ENCODE data around the gene GRM3. TPM values are rescaled to one million over a fixed set of nuclear protein-coding genes. Genes with fewer than 3 reads are reported as not detected.

The GRM3 gene
- total and polyA plus RNA-seq, 8 donors = 0.18 to 0.27 (median 0.20) TPM; not detected in 2

DNA sequence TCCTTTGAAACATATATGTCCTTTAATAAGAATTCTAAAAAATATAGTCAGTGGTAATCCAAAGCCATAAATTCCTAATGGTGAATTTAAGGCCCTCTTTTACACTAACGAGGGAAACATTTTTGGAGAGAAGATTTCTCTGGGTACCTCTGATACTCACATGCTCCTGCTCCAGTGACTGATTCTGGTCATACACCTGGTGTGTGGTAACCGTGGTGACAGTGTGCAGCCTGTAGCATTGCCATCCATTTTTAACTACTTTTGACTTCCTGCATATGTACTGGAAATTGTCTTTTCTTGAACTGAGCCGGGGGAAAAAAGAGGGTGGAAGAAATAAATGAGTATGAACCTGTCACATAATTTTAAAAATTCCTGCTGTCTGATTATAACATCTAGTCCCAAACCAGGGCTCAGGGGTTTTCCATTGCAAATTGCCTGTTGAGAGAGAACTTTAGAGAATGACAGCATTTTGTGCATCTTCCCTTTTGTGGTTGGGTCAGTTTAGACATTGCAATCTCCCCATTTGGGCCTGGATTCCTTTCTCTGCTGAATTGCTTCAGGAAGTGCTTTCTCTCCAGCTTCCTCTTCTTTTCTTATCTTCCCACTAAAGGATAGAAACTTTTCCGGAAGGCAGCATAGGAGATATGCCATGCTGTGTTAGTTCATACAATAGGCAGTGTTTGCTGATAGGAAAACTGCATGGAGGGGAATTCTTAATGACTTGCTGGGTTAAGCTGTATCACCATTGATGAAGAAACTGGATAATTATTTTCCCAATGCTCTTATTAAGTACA, 125.5 kb downstream of the GRM3 start:
- Histone ChIP-seq H3K36me3 (no peaks in the 10 kb centered on the region), H3K9me3 (no peaks in the 10 kb centered on the region), H3K27ac (no peak overlapping the region), H3K4me1 (no peaks in the 10 kb centered on the region), H3K4me3 (no peak overlapping the region), H3K27me3 (no peaks in the 10 kb centered on the region)
- TF ChIP-seq, protein P1, sequence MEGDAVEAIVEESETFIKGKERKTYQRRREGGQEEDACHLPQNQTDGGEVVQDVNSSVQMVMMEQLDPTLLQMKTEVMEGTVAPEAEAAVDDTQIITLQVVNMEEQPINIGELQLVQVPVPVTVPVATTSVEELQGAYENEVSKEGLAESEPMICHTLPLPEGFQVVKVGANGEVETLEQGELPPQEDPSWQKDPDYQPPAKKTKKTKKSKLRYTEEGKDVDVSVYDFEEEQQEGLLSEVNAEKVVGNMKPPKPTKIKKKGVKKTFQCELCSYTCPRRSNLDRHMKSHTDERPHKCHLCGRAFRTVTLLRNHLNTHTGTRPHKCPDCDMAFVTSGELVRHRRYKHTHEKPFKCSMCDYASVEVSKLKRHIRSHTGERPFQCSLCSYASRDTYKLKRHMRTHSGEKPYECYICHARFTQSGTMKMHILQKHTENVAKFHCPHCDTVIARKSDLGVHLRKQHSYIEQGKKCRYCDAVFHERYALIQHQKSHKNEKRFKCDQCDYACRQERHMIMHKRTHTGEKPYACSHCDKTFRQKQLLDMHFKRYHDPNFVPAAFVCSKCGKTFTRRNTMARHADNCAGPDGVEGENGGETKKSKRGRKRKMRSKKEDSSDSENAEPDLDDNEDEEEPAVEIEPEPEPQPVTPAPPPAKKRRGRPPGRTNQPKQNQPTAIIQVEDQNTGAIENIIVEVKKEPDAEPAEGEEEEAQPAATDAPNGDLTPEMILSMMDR (IDR thresholded peaks at IDR 0.05) = no peak
- intact Hi-C loops (cut with DNase I) = no loop called here
- no peak for ATAC-seq
- no peak for DNase-seq

GRCh38 chr7:86773309-86773708, 129.6 kb downstream of the GRM3 start:
- no peaks in the 10 kb centered on the region for H3K36me3 ChIP-seq
- DNase-seq = no peak

GRCh38 chr7:86775203-86775602, 131.5 kb downstream of the GRM3 start:
- Histone ChIP-seq H3K27me3 (no peaks in the 10 kb centered on the region), H3K9me3 (no peaks in the 10 kb centered on the region), H3K4me3 (no peak overlapping the region), H3K36me3 (no peaks in the 10 kb centered on the region), H3K27ac (no peak overlapping the region), H3K4me1 (no peaks in the 10 kb centered on the region)
- DNase-seq (no peak), ATAC-seq (no peak)
- TF ChIP-seq, protein P1 (IDR thresholded peaks at IDR 0.05) = no peak
- intact Hi-C loops (cut with DNase I) = no loop called here

More at GRCh38 chr7:86773309-86773708, 129.6 kb downstream of the GRM3 start:
- no peak for ATAC-seq
- Histone ChIP-seq H3K9me3 (no peaks in the 10 kb centered on the region), H3K4me3 (no peak overlapping the region), H3K27ac (no peak overlapping the region), H3K27me3 (no peaks in the 10 kb centered on the region), H3K4me1 (no peaks in the 10 kb centered on the region)
- intact Hi-C loops (cut with DNase I) = no loop called here
- TF ChIP-seq, protein P1 (IDR thresholded peaks at IDR 0.05) = no peak

DNA sequence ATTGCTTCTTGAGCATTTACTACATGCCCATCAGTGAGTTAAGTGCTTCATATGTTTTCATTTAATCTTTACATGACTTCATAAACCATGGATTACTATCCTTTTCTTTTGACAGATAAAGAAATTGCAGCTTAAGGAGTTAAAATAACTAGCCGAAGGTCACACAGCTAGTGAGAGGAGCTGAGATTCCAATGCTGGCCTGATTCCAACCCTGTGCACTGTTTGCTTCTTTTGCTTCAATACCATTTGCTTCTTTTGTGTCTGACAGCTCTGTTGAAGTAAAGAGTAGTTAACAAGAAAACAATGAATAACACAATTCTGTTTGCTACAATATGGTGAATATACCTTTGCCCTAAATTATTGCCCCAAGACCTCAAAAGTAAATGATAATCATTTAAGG, 132.4 kb downstream of the GRM3 start:
- ATAC-seq (no peak), DNase-seq (no peak)
- Histone ChIP-seq H3K36me3 (no peaks in the 10 kb centered on the region), H3K4me3 (no peak overlapping the region), H3K27ac (no peak overlapping the region), H3K4me1 (no peaks in the 10 kb centered on the region), H3K9me3 (no peaks in the 10 kb centered on the region), H3K27me3 (no peaks in the 10 kb centered on the region)
- TF ChIP-seq, protein P1 (IDR thresholded peaks at IDR 0.05) = no peak
- intact Hi-C loops (cut with DNase I) = no loop called here

- TF ChIP-seq, protein P1 (IDR thresholded peaks at IDR 0.05) = no peak
- no peak for ATAC-seq
- no peak overlapping the region for H3K27ac ChIP-seq
- intact Hi-C loops (cut with DNase I) = no loop called here
- H3K36me3 ChIP-seq = no peaks in the 10 kb centered on the region
- no peaks in the 10 kb centered on the region for H3K9me3 ChIP-seq
- H3K4me3 ChIP-seq = no peak overlapping the region
- DNase-seq = no peak
- no peaks in the 10 kb centered on the region for H3K27me3 ChIP-seq
- no peaks in the 10 kb centered on the region for H3K4me1 ChIP-seq
Measured at GRCh38 chr7:86778271-86778670, 134.6 kb downstream of the GRM3 start.

All from left lung (tissue), 10 donors.